Esophagus squamous epithelium (tissue), 4 donors: ENCODE data around the gene BAHCC1.

Experiments
- POLR2A ChIP-seq, 4 donors: fragments of 450-650 bp; IDR thresholded peaks; one replicate each; pipeline ENCODE4 v1.6.1; 2017; ENCODE audit warnings: antibody characterized with exemption in 4 of 4, mild to moderate bottlenecking in 4 of 4, moderate library complexity in 3 of 4
- TF ChIP-seq, protein P1 (sequence below), 6 experiments: fragments of 450-650 bp in 4 of 6; fragments of 200-600 bp in 2 of 6; sonication (generic) in 2 of 6; IDR thresholded peaks; one replicate each; pipeline ENCODE4 v1.5.1; 2016 to 2019; ENCODE audit warnings: antibody characterized with exemption in 6 of 6, mild to moderate bottlenecking in 4 of 6, moderate library complexity in 4 of 6

DNA sequence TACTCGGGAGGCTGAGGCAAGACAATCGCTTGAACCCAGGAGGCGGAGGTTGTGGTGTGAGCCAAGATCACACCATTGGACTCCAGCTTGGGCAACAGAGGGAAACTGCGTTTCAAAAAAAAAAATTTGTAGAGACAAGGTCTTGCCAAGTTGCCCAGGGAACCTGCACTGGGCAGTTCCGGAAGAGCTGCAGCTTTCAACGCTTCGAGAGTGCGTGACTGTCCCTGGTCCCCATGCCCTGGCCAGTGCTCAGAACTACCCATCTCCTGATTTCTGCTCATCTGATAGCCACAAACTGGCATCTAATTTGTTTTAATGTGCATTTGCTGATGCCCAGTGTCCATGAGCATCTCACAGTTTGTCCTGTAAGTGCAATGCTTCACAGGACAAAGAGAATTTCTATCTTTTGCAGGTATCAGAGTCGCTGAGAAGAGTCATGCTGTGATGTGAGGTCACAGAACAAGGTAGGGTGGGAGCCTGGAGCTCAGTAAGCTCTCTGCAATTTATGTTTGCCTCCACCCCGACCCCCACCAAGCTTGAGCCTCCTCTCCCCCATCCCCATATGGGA lies 113.5 kb downstream of the BAHCC1 start:
- TF ChIP-seq, protein P1, sequence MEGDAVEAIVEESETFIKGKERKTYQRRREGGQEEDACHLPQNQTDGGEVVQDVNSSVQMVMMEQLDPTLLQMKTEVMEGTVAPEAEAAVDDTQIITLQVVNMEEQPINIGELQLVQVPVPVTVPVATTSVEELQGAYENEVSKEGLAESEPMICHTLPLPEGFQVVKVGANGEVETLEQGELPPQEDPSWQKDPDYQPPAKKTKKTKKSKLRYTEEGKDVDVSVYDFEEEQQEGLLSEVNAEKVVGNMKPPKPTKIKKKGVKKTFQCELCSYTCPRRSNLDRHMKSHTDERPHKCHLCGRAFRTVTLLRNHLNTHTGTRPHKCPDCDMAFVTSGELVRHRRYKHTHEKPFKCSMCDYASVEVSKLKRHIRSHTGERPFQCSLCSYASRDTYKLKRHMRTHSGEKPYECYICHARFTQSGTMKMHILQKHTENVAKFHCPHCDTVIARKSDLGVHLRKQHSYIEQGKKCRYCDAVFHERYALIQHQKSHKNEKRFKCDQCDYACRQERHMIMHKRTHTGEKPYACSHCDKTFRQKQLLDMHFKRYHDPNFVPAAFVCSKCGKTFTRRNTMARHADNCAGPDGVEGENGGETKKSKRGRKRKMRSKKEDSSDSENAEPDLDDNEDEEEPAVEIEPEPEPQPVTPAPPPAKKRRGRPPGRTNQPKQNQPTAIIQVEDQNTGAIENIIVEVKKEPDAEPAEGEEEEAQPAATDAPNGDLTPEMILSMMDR (IDR thresholded peaks at IDR 0.05) = no peak
- TF ChIP-seq POLR2A (IDR thresholded peaks at IDR 0.05) = peak in 1 of 4 donors; percentile 6
